WI38 (cell line): ENCODE measurements around the gene HSPB6.
A peak's percentile ranks its signal among the peaks of the same experiment; 100 is the strongest.

ENCODE experiments used
- H3K4me3 ChIP-seq: 2 replicates; pipeline ENCODE4 v1.5.1; 2011; ENCODE audit warnings: low read depth, mild to moderate bottlenecking, control low read depth, low read length
- TF ChIP-seq, protein P1 (sequence below): IDR thresholded peaks from 2 replicates; pipeline ENCODE4 v1.5.1; 2012; ENCODE audit warnings: low read depth, mild to moderate bottlenecking, control low read depth, low read length

The HSPB6 gene

GRCh38 chr19:35745328-35746086 lies 11.3 kb downstream of the HSPB6 start, which contains the start of the genes PSENEN and U2AF1L4:
Gene PSENEN, plus strand, starts transcription at chr19:35745651. Its CDS starts 280 bp downstream, at chr19:35745931.
Gene U2AF1L4, minus strand, starts transcription at chr19:35745418. Its CDS starts 27 bp downstream, at chr19:35745391.
- peak within 1 kb of the TSS; percentile 94 for H3K4me3 ChIP-seq
- TF ChIP-seq, protein P1, sequence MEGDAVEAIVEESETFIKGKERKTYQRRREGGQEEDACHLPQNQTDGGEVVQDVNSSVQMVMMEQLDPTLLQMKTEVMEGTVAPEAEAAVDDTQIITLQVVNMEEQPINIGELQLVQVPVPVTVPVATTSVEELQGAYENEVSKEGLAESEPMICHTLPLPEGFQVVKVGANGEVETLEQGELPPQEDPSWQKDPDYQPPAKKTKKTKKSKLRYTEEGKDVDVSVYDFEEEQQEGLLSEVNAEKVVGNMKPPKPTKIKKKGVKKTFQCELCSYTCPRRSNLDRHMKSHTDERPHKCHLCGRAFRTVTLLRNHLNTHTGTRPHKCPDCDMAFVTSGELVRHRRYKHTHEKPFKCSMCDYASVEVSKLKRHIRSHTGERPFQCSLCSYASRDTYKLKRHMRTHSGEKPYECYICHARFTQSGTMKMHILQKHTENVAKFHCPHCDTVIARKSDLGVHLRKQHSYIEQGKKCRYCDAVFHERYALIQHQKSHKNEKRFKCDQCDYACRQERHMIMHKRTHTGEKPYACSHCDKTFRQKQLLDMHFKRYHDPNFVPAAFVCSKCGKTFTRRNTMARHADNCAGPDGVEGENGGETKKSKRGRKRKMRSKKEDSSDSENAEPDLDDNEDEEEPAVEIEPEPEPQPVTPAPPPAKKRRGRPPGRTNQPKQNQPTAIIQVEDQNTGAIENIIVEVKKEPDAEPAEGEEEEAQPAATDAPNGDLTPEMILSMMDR, result no peak

DNA sequence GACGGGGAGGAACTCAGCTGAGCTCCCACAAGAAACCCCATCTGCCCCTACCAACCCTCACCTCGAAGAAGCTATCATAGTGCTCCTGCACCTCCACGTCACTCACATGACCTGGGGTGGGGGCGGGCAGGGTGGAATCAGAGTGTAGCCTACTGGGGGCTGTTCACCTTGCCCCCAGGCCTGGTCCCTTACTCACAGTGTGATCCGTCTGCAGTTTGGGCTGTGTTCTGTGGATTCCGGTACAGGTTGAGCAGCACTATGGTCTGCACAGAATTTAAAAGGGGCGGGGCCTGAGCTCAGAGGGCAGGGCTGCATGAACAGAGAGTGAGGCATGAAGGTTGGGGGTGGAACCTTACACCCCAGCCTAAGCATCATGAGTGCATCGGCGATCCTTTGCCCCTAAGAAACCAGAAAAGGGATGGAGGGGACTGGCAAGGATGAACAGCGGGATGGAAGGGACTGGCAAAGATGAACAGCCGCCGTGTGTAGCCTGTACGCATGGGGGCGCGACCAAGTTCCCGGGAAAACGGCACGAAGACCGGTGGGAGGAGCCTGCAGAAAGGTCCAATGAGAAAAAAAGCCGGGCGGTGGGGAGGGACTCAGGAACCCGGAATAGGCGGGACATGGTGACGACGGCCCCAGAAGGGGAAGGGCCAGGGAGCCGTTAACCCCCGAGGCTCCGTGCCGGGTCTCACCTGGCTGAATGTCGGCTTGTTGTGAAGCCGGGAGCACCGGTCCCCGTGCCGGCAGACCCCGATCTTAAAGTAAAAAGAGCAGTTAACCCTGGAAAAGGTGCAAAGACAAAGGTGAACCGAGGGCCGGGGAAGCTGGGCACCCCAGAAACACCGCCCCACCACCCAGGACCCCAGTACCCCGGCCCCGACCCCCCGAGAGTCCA lies 12.2 kb downstream of the HSPB6 start:
- TF ChIP-seq, protein P1, result peak; percentile 14; the same call in 1 of the 2 replicates
- peak overlapping the region; percentile 94 for H3K4me3 ChIP-seq

DNA sequence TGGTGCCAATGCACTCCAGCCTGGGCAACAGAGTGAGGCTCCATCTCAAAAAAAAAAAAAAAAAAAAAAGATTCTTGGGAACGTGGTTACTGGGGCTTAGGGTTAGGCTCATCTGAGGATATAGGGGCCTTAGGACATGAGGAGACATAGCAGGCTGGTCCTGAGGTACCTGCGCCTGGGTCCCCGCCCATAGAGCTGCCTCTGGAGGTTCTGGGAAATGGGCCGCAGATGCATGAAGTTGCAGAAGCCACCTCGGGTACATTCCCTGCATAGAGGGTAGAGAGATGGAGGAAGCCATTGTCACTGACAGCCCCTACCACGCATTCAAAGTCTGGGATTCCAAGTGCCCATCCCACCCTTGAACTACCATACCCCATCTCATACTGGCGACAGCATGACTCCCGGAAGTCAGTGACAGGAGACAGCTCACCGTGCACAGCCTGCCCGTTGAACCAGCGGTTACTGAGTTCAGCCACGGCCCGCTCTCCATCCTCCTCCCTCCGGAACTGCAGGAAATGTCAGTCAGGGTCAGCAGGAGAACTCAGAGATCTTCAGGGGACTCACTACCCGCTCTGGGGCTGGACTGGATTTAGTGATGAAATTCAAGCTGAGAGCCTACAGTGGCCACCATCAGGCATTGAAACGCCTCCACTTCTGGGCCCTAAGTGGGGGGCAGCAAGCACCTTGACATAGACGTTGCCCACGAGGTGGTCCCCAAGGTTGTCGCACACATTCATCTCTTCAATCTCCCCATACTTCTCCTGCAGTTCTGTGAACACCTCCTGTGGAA lies 13.0 kb downstream of the HSPB6 start:
- TF ChIP-seq, protein P1, result no peak
- no peak overlapping the region for H3K4me3 ChIP-seq

DNA sequence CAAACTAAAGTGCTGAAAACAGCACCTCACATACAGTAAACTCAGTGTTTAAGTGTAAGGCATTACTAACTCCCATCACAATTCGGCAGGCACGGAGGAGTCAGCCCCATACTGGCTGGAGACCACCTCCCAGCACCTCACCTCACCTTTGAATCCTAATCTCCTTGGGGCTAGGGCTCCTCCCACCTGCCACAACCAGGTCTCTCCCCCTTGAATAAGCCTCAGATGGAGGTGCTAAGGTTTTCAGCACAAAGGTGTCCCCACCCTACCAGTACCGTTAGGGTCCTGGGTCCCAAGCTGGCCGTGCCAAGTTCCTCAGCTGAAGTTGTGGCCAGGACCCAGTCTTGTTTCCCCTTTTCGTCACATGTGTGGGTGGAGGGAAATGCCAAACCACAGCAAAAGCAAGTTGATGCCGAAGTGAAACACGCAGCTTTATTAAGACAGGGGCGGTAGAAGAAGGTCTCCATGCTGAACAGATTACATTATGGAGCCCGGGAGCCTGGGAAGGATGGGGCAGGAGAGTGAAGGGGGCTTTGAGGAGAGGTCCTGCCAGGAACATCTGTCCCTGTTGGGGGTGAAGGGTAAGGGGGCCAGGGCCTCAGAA lies 14.6 kb downstream of the HSPB6 start, which contains the start of gene IGFLR1:
IGFLR1 (minus strand) TSS at position 332 of the 604 bp plus-strand sequence. CDS start 1,272 bp downstream, outside the sequence.
- TF ChIP-seq, protein P1, result no peak
- H3K4me3 ChIP-seq, result no peak within 1 kb of the TSS

GRCh38 chr19:35741203-35741515 lies 15.7 kb downstream of the HSPB6 start:
- TF ChIP-seq, protein P1, result no peak
- H3K4me3 ChIP-seq, result peak overlapping the region; percentile 64

- H3K4me3 ChIP-seq, result peak overlapping the region; percentile 64
- TF ChIP-seq, protein P1, result peak; percentile 23; the same call in 1 of the 2 replicates
Observed at GRCh38 chr19:35740423-35741202, 16.2 kb downstream of the HSPB6 start.
